ENCODE results near the gene ZNF530.

DNA sequence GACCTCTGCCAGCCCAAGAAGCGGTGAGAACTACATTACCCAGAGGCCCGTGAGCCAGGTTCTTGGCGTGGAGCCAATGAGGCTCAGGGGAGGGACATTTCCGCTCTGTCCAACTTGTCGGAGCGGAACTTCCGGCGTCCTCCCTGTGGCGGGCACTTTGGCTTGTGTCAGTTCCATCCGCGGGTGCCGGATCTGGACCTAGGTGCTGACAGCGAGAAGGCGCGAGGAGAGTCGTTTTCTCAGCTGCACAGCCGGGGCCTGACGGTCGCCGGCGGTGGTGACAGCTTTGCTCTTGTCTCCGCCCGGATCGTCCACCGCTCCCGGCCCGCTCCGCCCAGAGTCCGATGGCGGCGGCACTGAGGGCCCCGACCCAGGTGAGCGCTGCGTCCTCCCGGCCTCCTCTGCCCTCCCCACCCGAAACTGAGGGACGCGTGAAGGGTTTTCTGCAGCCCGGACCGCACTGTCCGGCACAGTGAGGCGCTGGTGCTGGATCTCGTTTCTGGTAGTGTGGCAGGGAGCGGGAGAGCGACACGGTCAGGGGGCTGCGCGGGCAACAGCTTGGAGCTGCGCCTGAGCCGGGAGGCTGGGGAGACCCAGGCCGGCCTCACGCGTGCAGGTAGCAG, at the start of gene ZNF530:
- TF ChIP-seq CTCF (IDR thresholded peaks at IDR 0.05; ENCODE audit: insufficient read depth, low read depth, low read length) (no peak), EZH2 (IDR thresholded peaks at IDR 0.05; ENCODE audit: insufficient read depth, low read length) (no peak)

Data from astrocyte (in vitro differentiated cells and primary cell).